ENCODE measurements around the gene KLK3.
"Not testable (repeated sequence)": the region's sequence is repeated elsewhere in the genome, so short reads cannot be mapped to it uniquely, and the experiment has no call there.

The KLK3 gene

GRCh38 chr19:50893047-50893736 lies 38.5 kb downstream of the KLK3 start:
- Histone ChIP-seq H4K20me1 (ENCODE audit: low read depth, low read length) (no peaks in the 10 kb centered on the region), H3K9ac (ENCODE audit: low read length) (no peak overlapping the region), H3K4me2 (ENCODE audit: low read depth, low read length, poor library complexity, severe bottlenecking) (no peak overlapping the region), H3K4me3 (ENCODE audit: insufficient read depth, low read length, poor library complexity, severe bottlenecking) (no peak overlapping the region), H3K9me2 (replicated peaks; ENCODE audit: insufficient read depth, low read length) (no peaks in the 10 kb centered on the region), H3K27me3 (ENCODE audit: low read length) (no peaks in the 10 kb centered on the region), H2AFZ (ENCODE audit: low read depth, low read length, severe bottlenecking) (no peak overlapping the region), H3K27ac (ENCODE audit: low read depth, low read length) (no peak overlapping the region), H3K36me3 (ENCODE audit: low read length) (no peaks in the 10 kb centered on the region), H3K79me2 (ENCODE audit: insufficient read depth, low read length) (no peaks in the 10 kb centered on the region), H3F3A (ENCODE audit: insufficient read depth) (no peaks in the 10 kb centered on the region), H3K9me3 (ENCODE audit: insufficient read depth, low read length) (no peaks in the 10 kb centered on the region)
- TF ChIP-seq CTCF (IDR thresholded peaks at IDR 0.05; ENCODE audit: insufficient read depth, low read length, poor library complexity, severe bottlenecking) (no peak), EZH2phosphoT487 (conservative IDR thresholded peaks at IDR 0.05; ENCODE audit: low read length) (no peak)

DNA sequence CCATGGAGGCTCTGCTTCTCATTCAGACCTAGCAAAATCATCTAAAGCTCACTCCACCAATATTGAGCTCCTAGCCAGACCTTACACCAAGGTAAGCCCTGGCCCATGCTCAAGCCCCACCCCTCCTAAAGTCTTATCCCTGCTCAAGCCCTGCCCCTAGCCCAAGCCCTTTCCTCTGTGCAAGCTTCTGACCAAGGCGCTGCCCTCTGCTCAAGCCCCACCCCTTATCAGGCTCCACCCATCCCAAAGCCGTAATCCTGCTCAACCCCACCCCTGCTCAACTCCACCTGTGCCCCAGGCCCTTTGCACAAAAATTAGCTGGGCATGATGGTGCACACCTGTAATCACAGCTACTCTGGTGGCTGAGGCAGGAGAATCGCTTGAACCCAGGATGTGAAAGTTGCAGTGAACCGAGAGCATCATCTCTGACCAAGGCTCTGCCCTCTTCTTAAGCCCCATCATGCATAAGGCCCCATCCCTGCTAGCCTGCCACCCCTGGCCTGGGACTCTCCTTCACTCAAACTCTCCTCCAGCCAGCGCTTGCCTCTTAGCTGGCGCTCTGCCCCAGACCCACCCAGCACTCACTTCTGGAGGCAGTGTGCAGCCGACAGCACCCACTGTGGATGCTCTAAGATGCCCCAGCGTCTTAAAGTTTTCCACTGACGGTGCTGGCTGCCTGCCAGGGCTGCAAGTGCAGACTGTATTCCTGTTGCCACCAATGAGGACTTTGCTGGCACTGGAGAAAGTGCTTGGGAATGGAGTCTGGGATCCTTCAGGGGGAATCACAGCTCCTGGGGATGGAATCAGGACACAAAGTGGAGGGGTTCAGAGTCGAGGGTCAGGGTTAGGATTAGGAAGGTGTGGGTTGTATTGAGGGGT lies 40.0 kb downstream of the KLK3 start:
- no peaks in the 10 kb centered on the region for H4K20me1 ChIP-seq (ENCODE audit: low read depth, low read length)
- H3K9me2 ChIP-seq (replicated peaks; ENCODE audit: insufficient read depth, low read length): no peaks in the 10 kb centered on the region
- H2AFZ ChIP-seq (ENCODE audit: low read depth, low read length, severe bottlenecking): no peak overlapping the region
- H3K4me2 ChIP-seq (ENCODE audit: low read depth, low read length, poor library complexity, severe bottlenecking): no peak overlapping the region
- no peaks in the 10 kb centered on the region for H3K36me3 ChIP-seq (ENCODE audit: low read length)
- no peaks in the 10 kb centered on the region for H3K9me3 ChIP-seq (ENCODE audit: insufficient read depth, low read length)
- no peak overlapping the region for H3K27ac ChIP-seq (ENCODE audit: low read depth, low read length)
- H3K79me2 ChIP-seq (ENCODE audit: insufficient read depth, low read length): no peaks in the 10 kb centered on the region
- no peaks in the 10 kb centered on the region for H3K27me3 ChIP-seq (ENCODE audit: low read length)
- no peak overlapping the region for H3K4me3 ChIP-seq (ENCODE audit: insufficient read depth, low read length, poor library complexity, severe bottlenecking)
- H3K9ac ChIP-seq (ENCODE audit: low read length): no peak overlapping the region
- no peak for TF ChIP-seq EZH2phosphoT487 (conservative IDR thresholded peaks at IDR 0.05; ENCODE audit: low read length)
- no peak for TF ChIP-seq CTCF (IDR thresholded peaks at IDR 0.05; ENCODE audit: insufficient read depth, low read length, poor library complexity, severe bottlenecking)
- no peaks in the 10 kb centered on the region for H3F3A ChIP-seq (ENCODE audit: insufficient read depth)

DNA sequence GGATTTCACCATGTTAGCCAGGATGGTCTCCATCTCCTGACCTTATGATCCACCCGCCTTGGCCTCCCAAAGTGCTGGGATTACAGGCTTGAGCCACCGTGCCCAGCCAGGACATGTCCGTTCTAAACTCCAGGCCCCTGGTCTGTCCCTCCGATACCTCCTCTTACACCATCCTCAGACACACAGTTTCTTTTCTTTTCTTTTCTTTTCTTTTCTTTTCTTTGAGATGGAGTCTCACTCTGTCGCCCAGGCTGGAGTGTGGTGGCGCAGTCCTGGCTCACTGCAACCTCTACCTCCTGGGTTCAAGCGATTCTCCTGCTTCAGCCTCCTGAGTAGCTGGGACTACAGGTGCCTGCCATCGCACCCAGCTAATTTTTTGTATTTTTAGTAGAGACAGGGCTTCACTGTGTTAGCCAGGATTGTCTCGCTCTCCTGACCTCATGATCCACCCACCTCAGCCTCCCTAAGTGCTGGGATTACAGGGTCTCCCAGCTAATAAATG lies 41.4 kb downstream of the KLK3 start:
- H3K9me2 ChIP-seq (replicated peaks; ENCODE audit: insufficient read depth, low read length); H3K27me3 ChIP-seq (ENCODE audit: low read length); H3K4me2 ChIP-seq (ENCODE audit: low read depth, low read length, poor library complexity, severe bottlenecking); H3K9ac ChIP-seq (ENCODE audit: low read length); H4K20me1 ChIP-seq (ENCODE audit: low read depth, low read length); H3F3A ChIP-seq (ENCODE audit: insufficient read depth); H3K79me2 ChIP-seq (ENCODE audit: insufficient read depth, low read length); H2AFZ ChIP-seq (ENCODE audit: low read depth, low read length, severe bottlenecking); H3K9me3 ChIP-seq (ENCODE audit: insufficient read depth, low read length); H3K4me3 ChIP-seq (ENCODE audit: insufficient read depth, low read length, poor library complexity, severe bottlenecking); H3K36me3 ChIP-seq (ENCODE audit: low read length); H3K27ac ChIP-seq (ENCODE audit: low read depth, low read length): not testable (repeated sequence)
